HCT116 (cell line): ENCODE results near the gene CPNE9. TPM values are rescaled to one million over a fixed set of nuclear protein-coding genes. Genes with fewer than 3 reads are reported as not detected.

Experiments
- ATAC-seq: fragments of 200-7000 bp; cut with Tn5 transposase; 2 replicates; pipeline ENCODE4 v1.9.1; 2020; ENCODE audit warnings: mild to moderate bottlenecking, moderate library complexity
- BruUV-seq: library from RNA; stranded (reverse); fragments of 400-500 nt; replicated peaks from 2 replicates; lab custom pipeline; 2021; lab: Mats Ljungman, UMichigan
- CTCF ChIA-PET: fragments of 300-600 bp; sonication (Branson Sonifier 250); formaldehyde crosslinking; loops from one replicate; lab custom pipeline; 2021; ENCODE audit warnings: antibody characterized with exemption; lab: Charles Lee
- POLR2A ChIA-PET: fragments of 300-600, 350-600 bp; sonication (Branson Sonifier 250); formaldehyde crosslinking; loops from one replicate; lab custom pipeline; 2021; ENCODE audit warnings: antibody characterized with exemption; lab: Charles Lee
- RAD21 ChIA-PET, 2 experiments: fragments of 300-600 bp; sonication (Branson Sonifier 250); formaldehyde crosslinking; loops; one replicate each; lab custom pipeline; 2023; ENCODE audit warnings: low total read pairs in 2 of 2; ENCODE audit not compliant: uncharacterized antibody in 2 of 2, unreplicated experiment in 2 of 2, low non-redundant PET in 1 of 2; lab: Charles Lee
- DNase-seq: peaks from one replicate; pipeline ENCODE4 v3.0.0-alpha.2; 2010; ENCODE audit warnings: low read depth, low spot score
- H2AFZ ChIP-seq: fragments of 200-600 bp; shearing (Covaris generic), sonication (generic); 2 replicates; pipeline ENCODE4 v1.6.1; 2017; ENCODE audit warnings: low read depth, mixed run types, mixed read lengths, antibody characterized with exemption, low read length; ENCODE audit not compliant: poor library complexity, severe bottlenecking
- H3K27ac ChIP-seq: 2 replicates; pipeline ENCODE4 v1.5.1; 2012; ENCODE audit warnings: low read depth, low read length
- H3K27me3 ChIP-seq: fragments of 200-600 bp; sonication (generic); 2 replicates; pipeline ENCODE4 v1.6.1; 2016; ENCODE audit warnings: mixed run types, low read length, mixed read lengths; ENCODE audit not compliant: insufficient read depth
- H3K36me3 ChIP-seq, 2 experiments: fragments of 200-500 bp in 1 of 2; fragments of 200-600 bp in 1 of 2; sonication (Bioruptor generic) in 1 of 2; sonication (generic) in 1 of 2; 2 replicates each; pipeline versions ENCODE4 v1.5.1 to v1.6.1; 2014 to 2016; ENCODE audit warnings: low read length in 2 of 2, inconsistent platforms in 1 of 2, mixed read lengths in 1 of 2, mixed run types in 1 of 2; ENCODE audit not compliant: insufficient read depth in 2 of 2, control insufficient read depth in 1 of 2
- H3K4me1 ChIP-seq, 2 experiments: fragments of 200-600 bp in 1 of 2; sonication (generic) in 1 of 2; 2 replicates each; pipeline versions ENCODE4 v1.5.1 to v1.6.1; 2012 to 2017; ENCODE audit warnings: low read length in 2 of 2, inconsistent platforms in 1 of 2, mild to moderate bottlenecking in 1 of 2, mixed read lengths in 1 of 2, mixed run types in 1 of 2, moderate library complexity in 1 of 2; ENCODE audit not compliant: insufficient read depth in 2 of 2, control insufficient read depth in 1 of 2
- H3K4me2 ChIP-seq: fragments of 200-600 bp; sonication (generic); 2 replicates; pipeline ENCODE4 v1.6.1; 2017; ENCODE audit warnings: mixed run types, low read length, mixed read lengths
- H3K4me3 ChIP-seq, 2 experiments: fragments of 200-600 bp in 1 of 2; sonication (generic) in 1 of 2; replicated peaks in 1 of 2; 2 replicates each; pipeline ENCODE4 v1.5.1; 2011 to 2016; ENCODE audit warnings: low read length in 2 of 2, control low read depth in 1 of 2, low read depth in 1 of 2, mild to moderate bottlenecking in 1 of 2, mixed read lengths in 1 of 2, mixed run types in 1 of 2
- H3K79me2 ChIP-seq: fragments of 200-600 bp; sonication (generic); 2 replicates; pipeline ENCODE4 v1.6.1; 2017; ENCODE audit warnings: mild to moderate bottlenecking, mixed run types, low read length, moderate library complexity, mixed read lengths; ENCODE audit not compliant: insufficient read depth
- H3K9ac ChIP-seq: fragments of 200-600 bp; sonication (generic); 2 replicates; pipeline ENCODE4 v1.6.1; 2016; ENCODE audit warnings: low read length, mixed read lengths
- H3K9me2 ChIP-seq: fragments of 200-600 bp; sonication (generic), shearing (Covaris generic); 2 replicates; pipeline ENCODE4 v1.6.1; 2017; ENCODE audit warnings: mixed run types, mild to moderate bottlenecking, moderate library complexity; ENCODE audit not compliant: insufficient read depth
- H3K9me3 ChIP-seq, 2 experiments: fragments of 200-500 bp in 1 of 2; fragments of 200-600 bp in 1 of 2; sonication (Bioruptor generic) in 1 of 2; sonication (generic) in 1 of 2; 2 replicates each; pipeline ENCODE4 v1.6.1; 2014 to 2017; ENCODE audit warnings: low read length in 2 of 2, mixed read lengths in 2 of 2, inconsistent platforms in 1 of 2, low read depth in 1 of 2, mild to moderate bottlenecking in 1 of 2, mixed run types in 1 of 2, moderate library complexity in 1 of 2; ENCODE audit not compliant: control insufficient read depth in 1 of 2, insufficient read depth in 1 of 2
- H4K20me1 ChIP-seq: fragments of 200-600 bp; sonication (generic), shearing (Covaris generic); 2 replicates; pipeline ENCODE4 v1.6.1; 2017; ENCODE audit warnings: mixed run types, mild to moderate bottlenecking, moderate library complexity; ENCODE audit not compliant: insufficient read depth
- CBX3 ChIP-seq: IDR thresholded peaks from 2 replicates; pipeline ENCODE4 v1.6.1; 2012; ENCODE audit warnings: low read depth
- CTCF ChIP-seq, 3 experiments: fragments of 200-600 bp in 1 of 3; sonication (generic) in 1 of 3; IDR thresholded peaks in 2 of 3; conservative IDR thresholded peaks in 1 of 3; 2 replicates each; pipeline ENCODE4 v1.5.1; 2012 to 2017; ENCODE audit warnings: low read depth in 2 of 3, low read length in 2 of 3, antibody characterized with exemption in 1 of 3, borderline replicate concordance in 1 of 3, control low read depth in 1 of 3, mild to moderate bottlenecking in 1 of 3, mixed read lengths in 1 of 3, mixed run types in 1 of 3, moderate library complexity in 1 of 3; ENCODE audit not compliant: insufficient read depth in 1 of 3
- EGR1 ChIP-seq: IDR thresholded peaks from 2 replicates; pipeline ENCODE4 v1.6.1; 2012; ENCODE audit warnings: low read depth
- EZH2 ChIP-seq: fragments of 200-600 bp; sonication (generic); IDR thresholded peaks from 2 replicates; pipeline ENCODE4 v1.6.1; 2017; ENCODE audit warnings: antibody characterized with exemption, mixed run types
- FOSL1 ChIP-seq: IDR thresholded peaks from 2 replicates; pipeline ENCODE4 v1.6.1; 2012; ENCODE audit warnings: low read depth
- JUND ChIP-seq: IDR thresholded peaks from 2 replicates; pipeline ENCODE4 v1.6.1; 2012
- MAX ChIP-seq: IDR thresholded peaks from 2 replicates; pipeline ENCODE4 v1.6.1; 2012
- POLR2AphosphoS5 ChIP-seq: IDR thresholded peaks from 2 replicates; pipeline ENCODE4 v1.6.1; 2011; ENCODE audit warnings: mild to moderate bottlenecking, low read depth, low read length, moderate library complexity
- SIN3A ChIP-seq: IDR thresholded peaks from 2 replicates; pipeline ENCODE4 v1.6.1; 2012; ENCODE audit warnings: low read depth
- SP1 ChIP-seq: IDR thresholded peaks from 2 replicates; pipeline ENCODE4 v1.6.1; 2012; ENCODE audit warnings: low read depth
- YY1 ChIP-seq: IDR thresholded peaks from 2 replicates; pipeline ENCODE4 v1.6.1; 2011; ENCODE audit warnings: low read length, low read depth, moderate library complexity, mild to moderate bottlenecking; ENCODE audit not compliant: insufficient replicate concordance; ENCODE audit errors: extremely low read depth
- ZFX ChIP-seq: fragments of 450-650 bp; IDR thresholded peaks from 2 replicates; pipeline ENCODE4 v1.6.1; 2017
- ZNF274 ChIP-seq: fragments of 200-500 bp; sonication (Bioruptor generic); IDR thresholded peaks from 2 replicates; pipeline ENCODE4 v1.6.1; 2014; ENCODE audit warnings: mild to moderate bottlenecking, low read depth, low read length, inconsistent platforms
- intact Hi-C: fragments of 100-400 bp; cut with micrococcal nuclease; formaldehyde crosslinking; loops from 2 replicates; pipeline ENCODE4 v1.10.0; 2022
- total RNA-seq: library from RNA; stranded (reverse); gene quantifications from one replicate; pipeline ENCODE4 v1.2.1, GENCODE V29; 2021; ENCODE audit not compliant: unreplicated experiment
- TF ChIP-seq, protein P1 (sequence below): IDR thresholded peaks from 2 replicates; pipeline ENCODE4 v1.6.1; 2011; ENCODE audit warnings: mild to moderate bottlenecking, low read length, moderate library complexity; ENCODE audit not compliant: insufficient replicate concordance; ENCODE audit errors: extremely low read depth
- TF ChIP-seq, protein P2 (sequence below): IDR thresholded peaks from 2 replicates; pipeline ENCODE4 v1.6.1; 2012; ENCODE audit warnings: low read depth

The CPNE9 gene
- total RNA-seq, 1 experiment from 2014 or later = 0.98 TPM

DNA sequence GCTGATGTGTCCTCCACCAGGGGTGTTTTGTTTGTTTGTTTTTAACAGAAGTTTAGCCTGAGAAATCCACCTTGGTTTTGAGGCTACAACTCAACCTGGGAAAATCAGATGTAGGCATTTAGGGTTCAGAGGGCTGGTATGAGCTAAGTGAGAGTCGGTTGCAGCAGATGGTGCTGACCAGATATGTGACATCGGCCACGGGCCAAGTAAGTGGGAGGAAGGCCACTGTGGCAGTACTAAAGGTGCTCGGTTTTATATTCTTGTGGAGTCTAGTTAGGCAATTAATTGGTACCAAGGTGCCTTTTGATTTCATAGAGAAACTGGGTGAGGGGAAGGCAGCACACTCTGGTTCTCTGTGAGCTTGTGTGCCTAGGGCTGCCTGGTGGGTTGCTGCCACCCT, 43.8 kb upstream of the CPNE9 start:
- H3K36me3 ChIP-seq = peaks cover 0 to 13% of the 10 kb centered on the region in 2 experiments; a peak in 3 of 4 replicates

More for the DNA sequence above, 43.8 kb upstream of the CPNE9 start:
- no TSS peak for BruUV-seq
- Histone ChIP-seq H2AFZ (no peak overlapping the region), H3K79me2 (no peaks in the 10 kb centered on the region), H3K4me3 (no peak overlapping the region), H3K9me2 (no peaks in the 10 kb centered on the region), H3K27me3 (no peaks in the 10 kb centered on the region), H3K27ac (no peak overlapping the region), H3K4me2 (no peak overlapping the region), H3K4me1 (no peaks in the 10 kb centered on the region), H3K9me3 (no peaks in the 10 kb centered on the region), H3K9ac (no peak overlapping the region), H4K20me1 (no peaks in the 10 kb centered on the region)
- intact Hi-C loops = no loop called here
- ChIA-PET CTCF (no interaction called here), POLR2A (no interaction called here), RAD21 (no interaction called here)
- DNase-seq = no peak
- ATAC-seq = no peak
- TF ChIP-seq CBX3 (no peak), CTCF (IDR thresholded peaks at IDR 0.05 in 2 of 3, conservative IDR thresholded peaks at IDR 0.05 in 1 of 3; ENCODE audit: borderline replicate concordance in 1 of 3, insufficient read depth in 1 of 3, low read depth in 2 of 3, low read length in 2 of 3) (no peak), SP1 (no peak), FOSL1 (no peak), EGR1 (no peak), MAX (no peak), ZFX (no peak), SIN3A (no peak), JUND (no peak), POLR2AphosphoS5 (no peak), ZNF274 (no peak), YY1 (no peak), EZH2 (no peak)
- TF ChIP-seq, protein P1, sequence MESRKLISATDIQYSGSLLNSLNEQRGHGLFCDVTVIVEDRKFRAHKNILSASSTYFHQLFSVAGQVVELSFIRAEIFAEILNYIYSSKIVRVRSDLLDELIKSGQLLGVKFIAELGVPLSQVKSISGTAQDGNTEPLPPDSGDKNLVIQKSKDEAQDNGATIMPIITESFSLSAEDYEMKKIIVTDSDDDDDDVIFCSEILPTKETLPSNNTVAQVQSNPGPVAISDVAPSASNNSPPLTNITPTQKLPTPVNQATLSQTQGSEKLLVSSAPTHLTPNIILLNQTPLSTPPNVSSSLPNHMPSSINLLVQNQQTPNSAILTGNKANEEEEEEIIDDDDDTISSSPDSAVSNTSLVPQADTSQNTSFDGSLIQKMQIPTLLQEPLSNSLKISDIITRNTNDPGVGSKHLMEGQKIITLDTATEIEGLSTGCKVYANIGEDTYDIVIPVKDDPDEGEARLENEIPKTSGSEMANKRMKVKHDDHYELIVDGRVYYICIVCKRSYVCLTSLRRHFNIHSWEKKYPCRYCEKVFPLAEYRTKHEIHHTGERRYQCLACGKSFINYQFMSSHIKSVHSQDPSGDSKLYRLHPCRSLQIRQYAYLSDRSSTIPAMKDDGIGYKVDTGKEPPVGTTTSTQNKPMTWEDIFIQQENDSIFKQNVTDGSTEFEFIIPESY = no peak
- TF ChIP-seq, protein P2, sequence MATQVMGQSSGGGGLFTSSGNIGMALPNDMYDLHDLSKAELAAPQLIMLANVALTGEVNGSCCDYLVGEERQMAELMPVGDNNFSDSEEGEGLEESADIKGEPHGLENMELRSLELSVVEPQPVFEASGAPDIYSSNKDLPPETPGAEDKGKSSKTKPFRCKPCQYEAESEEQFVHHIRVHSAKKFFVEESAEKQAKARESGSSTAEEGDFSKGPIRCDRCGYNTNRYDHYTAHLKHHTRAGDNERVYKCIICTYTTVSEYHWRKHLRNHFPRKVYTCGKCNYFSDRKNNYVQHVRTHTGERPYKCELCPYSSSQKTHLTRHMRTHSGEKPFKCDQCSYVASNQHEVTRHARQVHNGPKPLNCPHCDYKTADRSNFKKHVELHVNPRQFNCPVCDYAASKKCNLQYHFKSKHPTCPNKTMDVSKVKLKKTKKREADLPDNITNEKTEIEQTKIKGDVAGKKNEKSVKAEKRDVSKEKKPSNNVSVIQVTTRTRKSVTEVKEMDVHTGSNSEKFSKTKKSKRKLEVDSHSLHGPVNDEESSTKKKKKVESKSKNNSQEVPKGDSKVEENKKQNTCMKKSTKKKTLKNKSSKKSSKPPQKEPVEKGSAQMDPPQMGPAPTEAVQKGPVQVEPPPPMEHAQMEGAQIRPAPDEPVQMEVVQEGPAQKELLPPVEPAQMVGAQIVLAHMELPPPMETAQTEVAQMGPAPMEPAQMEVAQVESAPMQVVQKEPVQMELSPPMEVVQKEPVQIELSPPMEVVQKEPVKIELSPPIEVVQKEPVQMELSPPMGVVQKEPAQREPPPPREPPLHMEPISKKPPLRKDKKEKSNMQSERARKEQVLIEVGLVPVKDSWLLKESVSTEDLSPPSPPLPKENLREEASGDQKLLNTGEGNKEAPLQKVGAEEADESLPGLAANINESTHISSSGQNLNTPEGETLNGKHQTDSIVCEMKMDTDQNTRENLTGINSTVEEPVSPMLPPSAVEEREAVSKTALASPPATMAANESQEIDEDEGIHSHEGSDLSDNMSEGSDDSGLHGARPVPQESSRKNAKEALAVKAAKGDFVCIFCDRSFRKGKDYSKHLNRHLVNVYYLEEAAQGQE = no peak
